DND-41 (cell line): ENCODE data around the gene FBXO10.

Source experiments
- CTCF ChIP-seq: IDR thresholded peaks from 2 replicates; pipeline ENCODE4 v1.5.1; 2012; ENCODE audit warnings: borderline replicate concordance, low read length, moderate library complexity, mild to moderate bottlenecking; ENCODE audit not compliant: poor library complexity, severe bottlenecking; ENCODE audit errors: extremely low read depth
- EZH2 ChIP-seq: IDR thresholded peaks from 3 replicates; pipeline ENCODE4 v1.6.1; 2012; ENCODE audit warnings: borderline replicate concordance, low read depth, mild to moderate bottlenecking, moderate library complexity, low read length, inconsistent platforms; ENCODE audit not compliant: severe bottlenecking

DNA sequence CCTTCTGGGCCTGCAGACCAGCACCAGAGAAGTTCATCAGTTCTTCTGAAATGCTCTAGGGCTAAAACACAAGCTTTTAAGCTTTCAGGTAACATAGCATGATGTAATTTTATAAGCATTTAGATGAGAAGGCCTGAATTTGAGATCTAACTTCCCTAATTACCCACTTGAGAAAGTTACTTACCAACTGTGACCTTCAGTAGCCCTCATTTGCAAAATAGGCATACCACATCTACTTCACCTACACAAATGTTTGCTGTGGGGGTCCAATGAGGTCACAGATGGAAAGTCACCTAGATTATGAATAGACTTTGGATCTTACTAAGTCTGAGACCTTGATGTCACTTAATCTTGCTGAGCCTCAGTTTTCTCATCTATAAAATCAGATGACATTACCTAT is 36.5 kb downstream of the FBXO10 start:
- no peak for TF ChIP-seq CTCF
- no peak for TF ChIP-seq EZH2
